PFSK-1 (cell line): ENCODE results near the gene PSMC5.

Experiments
- FOXP2 ChIP-seq: optimal IDR thresholded peaks from 2 replicates; pipeline ENCODE3; 2011; ENCODE audit warnings: borderline replicate concordance, control low read depth, inconsistent platforms; ENCODE audit not compliant: insufficient read depth; ENCODE audit errors: extremely low read length, extremely low read depth
- POLR2AphosphoS5 ChIP-seq: IDR thresholded peaks from 2 replicates; pipeline ENCODE4 v1.6.1; 2012; ENCODE audit warnings: low read depth, mild to moderate bottlenecking, control low read depth, low read length, moderate library complexity
- REST ChIP-seq, 2 experiments: IDR thresholded peaks; 2 replicates each; pipeline versions ENCODE4 v1.6.1 to v1.8.0; 2011 to 2012; ENCODE audit warnings: low read depth in 2 of 2, low read length in 2 of 2, control low read depth in 1 of 2, inconsistent platforms in 1 of 2, mild to moderate bottlenecking in 1 of 2, moderate library complexity in 1 of 2; ENCODE audit not compliant: insufficient read depth in 1 of 2
- SIN3A ChIP-seq: IDR thresholded peaks from 2 replicates; pipeline ENCODE4 v1.6.1; 2012; ENCODE audit warnings: mild to moderate bottlenecking, low read length, moderate library complexity, borderline replicate concordance; ENCODE audit not compliant: insufficient read depth
- TAF1 ChIP-seq: IDR thresholded peaks from 2 replicates; pipeline ENCODE4 v1.6.1; 2012; ENCODE audit warnings: low read length, control low read depth, borderline replicate concordance; ENCODE audit not compliant: insufficient read depth

PSMC5 gene

GRCh38 chr17:63840591-63841349 lies 13.5 kb downstream of the PSMC5 start:
- TF ChIP-seq SIN3A (no peak), POLR2AphosphoS5 (no peak), TAF1 (no peak), FOXP2 (no peak)

GRCh38 chr17:63841350-63842172 lies 14.3 kb downstream of the PSMC5 start:
- TF ChIP-seq FOXP2: no peak
- 0 out of 2 replicates have a peak, but pooled peaks have one; percentile 13 for TF ChIP-seq SIN3A
- no peak for TF ChIP-seq REST (IDR thresholded peaks at IDR 0.05; ENCODE audit: insufficient read depth in 1 of 2, low read depth in 2 of 2, low read length in 2 of 2)
- TF ChIP-seq POLR2AphosphoS5: no peak
- TF ChIP-seq TAF1: 0 out of 2 replicates have a peak, but pooled peaks have one; percentile 24

- TF ChIP-seq POLR2AphosphoS5: no peak
- no peak for TF ChIP-seq SIN3A
- TF ChIP-seq TAF1: no peak
- TF ChIP-seq REST (IDR thresholded peaks at IDR 0.05; ENCODE audit: insufficient read depth in 1 of 2, low read depth in 2 of 2, low read length in 2 of 2): no peak; a peak in 1 of 4 replicates
- no peak for TF ChIP-seq FOXP2
These were observed 14.9 kb downstream of the PSMC5 start for GRCh38 chr17:63842173-63842539.

- TF ChIP-seq FOXP2 (peak; percentile 89), POLR2AphosphoS5 (peak; percentile 32; the same call in 1 of the 2 replicates), TAF1 (peak; percentile 92), REST (IDR thresholded peaks at IDR 0.05; ENCODE audit: insufficient read depth in 1 of 2, low read depth in 2 of 2, low read length in 2 of 2) (peak in 1 of 2 experiments; percentile 57; a peak in 2 of 4 replicates), SIN3A (peak; percentile 56; the same call in 1 of the 2 replicates)
These were observed 15.5 kb downstream of the PSMC5 start, which contains the start of gene SMARCD2 for GRCh38 chr17:63842540-63843386. SMARCD2 (minus strand) TSS chr17:63842685; CDS start chr17:63842674, 11 bp downstream.

DNA sequence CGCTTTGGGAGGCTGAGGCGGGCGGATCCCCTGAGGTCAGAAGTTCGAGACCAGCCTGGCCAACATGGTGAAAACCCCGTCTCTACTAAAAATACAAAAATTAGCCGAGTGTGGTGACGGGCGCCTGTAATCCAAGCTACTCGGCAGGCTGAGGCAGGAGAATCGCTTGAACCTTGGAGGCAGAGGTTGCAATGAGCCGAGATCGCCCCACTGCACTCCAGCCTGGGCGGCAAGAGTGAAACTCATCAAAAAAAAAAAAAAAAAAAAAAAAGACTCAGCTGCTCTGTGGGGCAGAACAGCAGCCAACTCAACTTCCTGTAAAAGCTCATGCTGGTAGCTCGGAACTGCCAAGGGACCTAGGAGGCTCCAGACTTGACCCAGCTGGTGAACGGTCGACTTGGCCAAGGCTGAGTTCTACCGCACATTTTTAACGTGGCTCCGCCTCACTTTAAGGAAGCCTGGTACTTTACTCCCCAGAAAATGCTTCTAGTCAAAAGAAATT lies 16.2 kb downstream of the PSMC5 start:
- TF ChIP-seq SIN3A: peak; percentile 26; the same call in 1 of the 2 replicates
